OCI-LY7 (cell line): Measurements from ENCODE around the gene PLEKHM3. TPM values are rescaled to one million over a fixed set of nuclear protein-coding genes. Genes with fewer than 3 reads are reported as not detected.

Source experiments
- BruUV-seq: library from RNA; stranded (reverse); fragments of 400-500 nt; replicated peaks from 2 replicates; lab custom pipeline; 2021; lab: Mats Ljungman, UMichigan
- CTCF ChIA-PET: fragments of 300-600 bp; sonication (Branson Sonifier 250); formaldehyde crosslinking; loops from one replicate; lab custom pipeline; 2022; ENCODE audit warnings: antibody characterized with exemption; ENCODE audit not compliant: unreplicated experiment; lab: Charles Lee
- POLR2A ChIA-PET: fragments of 300-600 bp; sonication (Branson Sonifier 250); formaldehyde crosslinking; loops from one replicate; lab custom pipeline; 2022; ENCODE audit warnings: antibody characterized with exemption; lab: Charles Lee
- DNase-seq: peaks from one replicate; pipeline ENCODE4 v3.0.0-alpha.2; 2015; ENCODE audit warnings: low spot score
- H2AFZ ChIP-seq: fragments of 200-600 bp; sonication (generic), shearing (Covaris generic); 2 replicates; pipeline ENCODE4 v1.6.1; 2014; ENCODE audit warnings: mild to moderate bottlenecking, antibody characterized with exemption, low read length, moderate library complexity
- H3K27ac ChIP-seq: fragments of 200-600 bp; sonication (generic); 2 replicates; pipeline ENCODE4 v1.5.1; 2014; ENCODE audit warnings: mixed run types, low read depth, mild to moderate bottlenecking, moderate library complexity, low read length, inconsistent platforms; ENCODE audit not compliant: poor library complexity, severe bottlenecking
- H3K36me3 ChIP-seq: fragments of 200-600 bp; sonication (generic); 2 replicates; pipeline ENCODE4 v1.6.1; 2014; ENCODE audit warnings: mild to moderate bottlenecking, antibody characterized with exemption, low read length, moderate library complexity, mixed read lengths; ENCODE audit not compliant: insufficient read depth
- H3K4me1 ChIP-seq: fragments of 200-600 bp; sonication (generic); 2 replicates; pipeline ENCODE4 v1.5.1; 2014; ENCODE audit warnings: mild to moderate bottlenecking, low read length; ENCODE audit not compliant: insufficient read depth, poor library complexity, severe bottlenecking
- H3K4me2 ChIP-seq: fragments of 200-600 bp; sonication (generic); 2 replicates; pipeline ENCODE4 v1.6.1; 2014; ENCODE audit warnings: mild to moderate bottlenecking, low read length
- H3K4me3 ChIP-seq: fragments of 200-600 bp; sonication (generic); 2 replicates; pipeline ENCODE4 v1.5.1; 2014; ENCODE audit warnings: mild to moderate bottlenecking, low read depth, low read length; ENCODE audit not compliant: poor library complexity, severe bottlenecking
- H3K79me2 ChIP-seq: fragments of 200-600 bp; sonication (generic); 2 replicates; pipeline ENCODE4 v1.6.1; 2016; ENCODE audit warnings: low read depth, mild to moderate bottlenecking, low read length, moderate library complexity, mixed read lengths; ENCODE audit not compliant: insufficient read depth
- H3K9me2 ChIP-seq: fragments of 200-600 bp; sonication (generic); 2 replicates; pipeline ENCODE4 v1.6.1; 2016; ENCODE audit warnings: mild to moderate bottlenecking, low read length, mixed read lengths; ENCODE audit not compliant: insufficient read depth
- H3K9me3 ChIP-seq: fragments of 200-600 bp; sonication (generic); 2 replicates; pipeline ENCODE4 v1.6.1; 2014; ENCODE audit warnings: mild to moderate bottlenecking, mixed run types, low read length, mixed read lengths
- H4K20me1 ChIP-seq: fragments of 200-600 bp; sonication (generic); 2 replicates; pipeline ENCODE4 v1.6.1; 2014; ENCODE audit warnings: mild to moderate bottlenecking, antibody characterized with exemption, low read length, moderate library complexity, mixed read lengths; ENCODE audit not compliant: insufficient read depth
- CTCF ChIP-seq: fragments of 200-600 bp; sonication (generic); conservative IDR thresholded peaks from 2 replicates; pipeline ENCODE4 v1.5.1; 2014; ENCODE audit warnings: mild to moderate bottlenecking, antibody characterized with exemption, low read length, moderate library complexity, mixed read lengths
- EZH2phosphoT487 ChIP-seq: fragments of 200-600 bp; sonication (generic); IDR thresholded peaks from 2 replicates; pipeline ENCODE4 v1.6.1; 2018; ENCODE audit warnings: low read depth, borderline replicate concordance, mild to moderate bottlenecking, mixed run types, antibody characterized with exemption, low read length, moderate library complexity, mixed read lengths
- intact Hi-C: fragments of 100-400 bp; cut with micrococcal nuclease; formaldehyde crosslinking; loops from one replicate; pipeline ENCODE4 v1.10.0; 2022; ENCODE audit not compliant: unreplicated experiment
- total RNA-seq, 2 experiments: library from RNA; depleted of rRNA in 1 of 2; stranded (reverse); fragments of >200 nt in 1 of 2; shearing (Covaris generic) in 1 of 2; gene quantifications; 2 replicates each; pipeline ENCODE4 v1.2.3, GENCODE V29; 2014 to 2022

PLEKHM3 gene
- total RNA-seq, 2 experiments from 2014 or later, result 3.7 to 6.3 TPM

- intact Hi-C loops, result no loop called here
- CTCF ChIA-PET, result no interaction called here
These were observed 208.8 kb downstream of the PLEKHM3 start for GRCh38 chr2:207816546-207816945.

DNA sequence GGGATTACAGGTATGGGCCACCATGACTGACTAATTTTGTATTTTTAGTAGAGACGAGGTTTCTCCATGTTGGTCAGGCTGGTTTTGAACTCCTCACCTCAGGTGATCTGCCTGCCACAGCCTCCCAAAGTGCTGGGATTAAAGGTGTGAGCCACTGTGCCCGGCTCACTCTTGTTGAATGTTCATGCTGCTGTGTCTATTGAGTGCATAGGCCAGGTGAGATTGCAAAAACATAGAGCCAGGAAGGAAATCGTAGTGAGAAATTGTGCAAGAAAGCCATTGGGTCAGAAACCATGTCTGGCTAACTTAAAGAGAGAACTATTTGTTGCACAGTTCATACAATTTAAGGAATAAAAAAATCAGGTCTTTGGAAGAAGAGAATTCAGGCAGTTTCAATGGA is 210.1 kb downstream of the PLEKHM3 start:
- H3K79me2 ChIP-seq, result no peaks in the 10 kb centered on the region
- ChIA-PET CTCF (no interaction called here), POLR2A (no interaction called here)
- H3K9me3 ChIP-seq, result no peaks in the 10 kb centered on the region
- H4K20me1 ChIP-seq, result no peaks in the 10 kb centered on the region
- no peak overlapping the region for H3K4me2 ChIP-seq
- no peak overlapping the region for H3K27ac ChIP-seq
- no peaks in the 10 kb centered on the region for H3K36me3 ChIP-seq
- H2AFZ ChIP-seq, result no peak overlapping the region
- H3K4me3 ChIP-seq, result no peak overlapping the region
- H3K4me1 ChIP-seq, result no peaks in the 10 kb centered on the region
- BruUV-seq, result no TSS peak
- intact Hi-C loops, result no loop called here
- TF ChIP-seq EZH2phosphoT487 (no peak), CTCF (no peak)
- no peak for DNase-seq
- H3K9me2 ChIP-seq, result no peaks in the 10 kb centered on the region

More at GRCh38 chr2:207816546-207816945, 208.8 kb downstream of the PLEKHM3 start:
- H3K9me3 ChIP-seq, result no peaks in the 10 kb centered on the region
- no TSS peak for BruUV-seq
- TF ChIP-seq EZH2phosphoT487 (no peak), CTCF (no peak)
- no peaks in the 10 kb centered on the region for H3K79me2 ChIP-seq
- no peak for DNase-seq
- H3K9me2 ChIP-seq, result no peaks in the 10 kb centered on the region
- no peak overlapping the region for H3K4me2 ChIP-seq
- no peaks in the 10 kb centered on the region for H4K20me1 ChIP-seq
- H3K27ac ChIP-seq, result no peak overlapping the region
- POLR2A ChIA-PET, result interaction anchor here (0.6 to 0.7 kb wide), 3 partner anchors 24 to 405 kb away, joined by 3 to 5 read pairs (median 3); no protein-coding TSS in a partner anchor
- no peak overlapping the region for H2AFZ ChIP-seq
- H3K36me3 ChIP-seq, result no peaks in the 10 kb centered on the region
- no peak overlapping the region for H3K4me3 ChIP-seq
- H3K4me1 ChIP-seq, result no peaks in the 10 kb centered on the region

- Histone ChIP-seq H2AFZ (no peak overlapping the region), H3K4me1 (no peaks in the 10 kb centered on the region), H3K4me2 (no peak overlapping the region), H3K4me3 (no peak overlapping the region), H4K20me1 (no peaks in the 10 kb centered on the region), H3K9me3 (no peaks in the 10 kb centered on the region), H3K79me2 (no peaks in the 10 kb centered on the region), H3K9me2 (no peaks in the 10 kb centered on the region), H3K27ac (no peak overlapping the region), H3K36me3 (no peaks in the 10 kb centered on the region)
- POLR2A ChIA-PET, result interaction anchor here (0.6 to 0.8 kb wide), 2 partner anchors 38 to 201 kb away, joined by 3 to 4 read pairs; no protein-coding TSS in a partner anchor
- no TSS peak for BruUV-seq
- CTCF ChIA-PET, result no interaction called here
- TF ChIP-seq CTCF (no peak), EZH2phosphoT487 (no peak)
- intact Hi-C loops, result no loop called here
- no peak for DNase-seq
These were observed 211.4 kb downstream of the PLEKHM3 start for GRCh38 chr2:207813942-207814341.
